Heart right ventricle (tissue), 16 donors: ENCODE results near the gene TMC5. TPM values are rescaled to one million over a fixed set of nuclear protein-coding genes. Genes with fewer than 3 reads are reported as not detected.
A peak's percentile ranks its signal among the peaks of the same experiment; 100 is the strongest.

Source experiments
- ATAC-seq, 8 donors: fragments of 200-7000 bp; cut with Tn5 transposase; one replicate each; pipeline ENCODE4 v1.9.1; 2020; ENCODE audit warnings: mild to moderate bottlenecking in 8 of 8, moderate library complexity in 8 of 8, moderate number of reproducible peaks in 1 of 8
- DNase-seq, 2 donors: peaks; one replicate each; pipeline ENCODE4 v3.0.0-alpha.2; 2020
- H3K27ac ChIP-seq, 10 donors: fragments of 200-600 bp; sonication (generic) in 2 of 10; one replicate each; pipeline versions ENCODE4 v1.5.0 to v1.8.0; 2020 to 2022; ENCODE audit warnings: mild to moderate bottlenecking in 3 of 10
- H3K27me3 ChIP-seq, 7 donors: fragments of 200-600 bp; one replicate each; pipeline ENCODE4 v1.8.0; 2021 to 2022; ENCODE audit warnings: mild to moderate bottlenecking in 2 of 7
- H3K36me3 ChIP-seq, 9 donors: fragments of 200-600 bp; sonication (generic) in 1 of 9; one replicate each; pipeline versions ENCODE4 v1.5.0 to v1.8.0; 2020 to 2022; ENCODE audit warnings: mild to moderate bottlenecking in 2 of 9
- H3K4me1 ChIP-seq, 9 donors: fragments of 200-600 bp; sonication (generic) in 1 of 9; one replicate each; pipeline versions ENCODE4 v1.5.0 to v1.8.0; 2020 to 2022; ENCODE audit warnings: mild to moderate bottlenecking in 4 of 9
- H3K4me3 ChIP-seq, 10 donors: fragments of 200-600 bp; sonication (generic) in 2 of 10; one replicate each; pipeline versions ENCODE4 v1.5.0 to v1.8.0; 2020 to 2022; ENCODE audit warnings: mild to moderate bottlenecking in 7 of 10, moderate library complexity in 2 of 10
- H3K9me3 ChIP-seq, 11 donors: fragments of 200-600 bp in 10 of 11; sonication (generic) in 2 of 11; one replicate each; pipeline versions ENCODE4 v1.5.0 to v1.8.0; 2013 to 2022; ENCODE audit warnings: mild to moderate bottlenecking in 2 of 11, control low read depth in 1 of 11, moderate library complexity in 1 of 11
- WGBS, 2 donors: extraction: QIAGEN DNeasy Blood & Tissue Kit; methylation state at CpG; one replicate each; pipeline ENCODE4 v1.1.7; 2013; ENCODE audit warnings: inconsistent platforms in 1 of 2; 5-methylcytosine and 5-hydroxymethylcytosine counted together
- intact Hi-C, 10 donors: fragments of 100-400 bp; cut with DNase I; formaldehyde crosslinking; loops; one replicate each; pipeline versions ENCODE4 v1.11.1 to v1.14.2; 2022
- polyA plus RNA-seq, 2 donors: library from polyadenylated mRNA; stranded (reverse); fragments of 200-250 nt; gene quantifications; one replicate each; pipeline ENCODE4 v1.2.3, GENCODE V29; 2013
- total RNA-seq, 10 donors: library from RNA; stranded (reverse); fragmentation: NEBNext Ultra II Directional in 3 of 10; extraction: Animal tissue kit (Norgen Biotek cat#: 25700) in 3 of 10; gene quantifications; one replicate each; pipeline versions ENCODE4 v1.2.1 to v1.2.4, GENCODE V29; 2021 to 2023
- TF ChIP-seq, protein P1 (sequence below), 9 donors: fragments of 200-600 bp; sonication (generic) in 2 of 9; IDR thresholded peaks; one replicate each; pipeline versions ENCODE4 v1.5.0 to v1.8.0; 2021 to 2022; ENCODE audit warnings: antibody characterized with exemption in 9 of 9, mild to moderate bottlenecking in 5 of 9, moderate library complexity in 1 of 9
- donor health status: Arrhythmogenic right ventricular cardiomyopathy.
- donor health status: ischemic (EF 13 %, LVEDD 7.1; RV severe dilation, severe dysfunction).
- donor health status: healthy with polysubstance abuse.
- donor health status: DM: no; HTN: yes; CAD: no.
- donor health status: DM: no; HTN: no; CAD: no.
- donor health status: ischemic (EF 25% LVEDD 6.9; RV normal size, moderate dysfunction).
- donor health status: ischemic (EF 25% LVEDD 5.7; RV mildly dilated, moderate dysfunction).
- donor health status: healthy.
- donor health status: DM: yes; HTN: yes; CAD: no.
- donor health status: Ischemic cardiomyopathy.
- donor health status: ischemic (EF 35%, LVEDD 5.7; RV mildly dilated, moderate dysfunction).
- donor health status: nonischemic (EF 11% LVEDD 7.7; RV severe dilation, severe dysfunction).
- donor health status: DM: yes; HTN: yes; CAD: no.
- donor health status: PGD.
- donor health status: ischemic (EF 29% LVEDD 5.4; RV normal size, mild dysfunction).
- donor health status: nonischemic (EF 23%, LVEDD 6.1; RV moderate dilation, normal function).

TMC5 gene
- total and polyA plus RNA-seq, 12 donors: under 0.01 to 0.13 (median 0.10) TPM; not detected in 8

DNA sequence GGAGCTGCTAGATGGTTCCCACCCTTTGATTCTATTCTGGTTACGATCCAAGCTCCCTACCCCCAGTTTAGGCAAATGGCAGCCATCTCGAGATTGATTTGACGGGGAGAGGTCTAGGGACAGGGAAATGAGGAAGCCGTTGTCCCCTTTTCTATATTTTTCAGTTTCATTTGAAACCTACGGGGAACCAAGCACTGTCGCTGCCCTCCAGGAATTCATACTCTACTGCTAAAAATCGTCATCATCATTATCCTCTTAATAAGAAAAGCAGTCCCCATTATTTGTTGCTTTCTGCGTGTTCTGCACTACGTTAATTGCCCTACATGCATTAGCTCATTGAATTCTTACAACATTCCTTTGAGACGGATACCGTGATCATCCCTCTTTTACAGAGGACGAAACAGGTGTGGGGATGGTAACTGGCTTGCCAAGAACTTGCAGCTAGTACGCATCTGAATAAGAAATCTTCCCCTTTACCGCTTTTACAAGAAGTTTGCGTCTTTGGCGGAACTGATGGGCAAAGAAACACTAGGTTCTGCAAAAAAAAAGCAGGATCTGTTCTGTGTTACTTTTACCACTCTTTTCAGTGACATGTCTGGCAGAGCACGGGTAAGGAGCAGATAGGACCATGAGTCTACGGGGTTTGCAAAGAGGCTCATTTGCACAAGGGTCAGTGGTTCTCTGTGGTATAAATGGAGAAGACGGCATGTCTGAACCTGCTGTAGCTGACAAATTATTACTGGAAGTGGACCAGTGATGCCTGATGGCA is 107.1 kb downstream of the TMC5 start:
- Histone ChIP-seq H3K4me3 (peak overlapping the region; percentile 65 to 100 (median 92)), H3K9me3 (no peaks in the 10 kb centered on the region), H3K4me1 (peaks cover 0 to 41% (median 23%) of the 10 kb centered on the region in 9 donors), H3K27ac (peak overlapping the region in 8 of 10 donors; percentile 17 to 84 (median 52)), H3K36me3 (peaks cover 0 to 27% (median 8%) of the 10 kb centered on the region in 9 donors), H3K27me3 (no peaks in the 10 kb centered on the region)
- DNase-seq: no peak
- ATAC-seq: no peak
- TF ChIP-seq, protein P1, sequence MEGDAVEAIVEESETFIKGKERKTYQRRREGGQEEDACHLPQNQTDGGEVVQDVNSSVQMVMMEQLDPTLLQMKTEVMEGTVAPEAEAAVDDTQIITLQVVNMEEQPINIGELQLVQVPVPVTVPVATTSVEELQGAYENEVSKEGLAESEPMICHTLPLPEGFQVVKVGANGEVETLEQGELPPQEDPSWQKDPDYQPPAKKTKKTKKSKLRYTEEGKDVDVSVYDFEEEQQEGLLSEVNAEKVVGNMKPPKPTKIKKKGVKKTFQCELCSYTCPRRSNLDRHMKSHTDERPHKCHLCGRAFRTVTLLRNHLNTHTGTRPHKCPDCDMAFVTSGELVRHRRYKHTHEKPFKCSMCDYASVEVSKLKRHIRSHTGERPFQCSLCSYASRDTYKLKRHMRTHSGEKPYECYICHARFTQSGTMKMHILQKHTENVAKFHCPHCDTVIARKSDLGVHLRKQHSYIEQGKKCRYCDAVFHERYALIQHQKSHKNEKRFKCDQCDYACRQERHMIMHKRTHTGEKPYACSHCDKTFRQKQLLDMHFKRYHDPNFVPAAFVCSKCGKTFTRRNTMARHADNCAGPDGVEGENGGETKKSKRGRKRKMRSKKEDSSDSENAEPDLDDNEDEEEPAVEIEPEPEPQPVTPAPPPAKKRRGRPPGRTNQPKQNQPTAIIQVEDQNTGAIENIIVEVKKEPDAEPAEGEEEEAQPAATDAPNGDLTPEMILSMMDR (IDR thresholded peaks at IDR 0.05): no peak
- intact Hi-C loops: no loop called here
- 12 to 18% methylated on average over 19 of the region's 19 CpGs for WGBS, 2 donors

DNA sequence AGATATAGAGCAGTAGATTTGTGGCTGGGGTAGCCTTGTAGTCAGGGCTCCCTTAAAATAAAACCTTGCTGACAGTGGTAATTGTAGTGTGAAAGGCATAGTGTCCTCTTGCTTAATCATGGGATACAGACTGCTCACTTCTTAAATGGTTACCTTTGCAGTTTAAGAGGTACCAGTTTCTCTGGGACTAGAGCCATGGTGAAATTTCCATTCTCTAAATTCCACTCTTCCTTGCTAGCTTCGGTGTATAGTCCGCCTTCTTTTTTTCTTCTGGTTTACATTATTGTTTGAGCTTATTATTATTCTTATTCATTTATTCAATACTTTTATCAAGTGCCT is 107.7 kb downstream of the TMC5 start:
- H3K36me3 ChIP-seq: peaks cover 0 to 31% (median 8%) of the 10 kb centered on the region in 9 donors
- no peaks in the 10 kb centered on the region for H3K9me3 ChIP-seq
- ATAC-seq (no peak), DNase-seq (no peak)
- TF ChIP-seq, protein P1 (IDR thresholded peaks at IDR 0.05): no peak
- intact Hi-C loops: no loop called here
- peaks cover 0 to 37% (median 19%) of the 10 kb centered on the region in 9 donors for H3K4me1 ChIP-seq
- peak overlapping the region in 5 of 10 donors; percentile 76 to 97 (median 96) for H3K4me3 ChIP-seq
- H3K27me3 ChIP-seq: no peaks in the 10 kb centered on the region
- peak overlapping the region in 1 of 10 donors; percentile 84 for H3K27ac ChIP-seq
- WGBS, 2 donors: 85 to 87% methylated on average over 2 of the region's 2 CpGs

DNA sequence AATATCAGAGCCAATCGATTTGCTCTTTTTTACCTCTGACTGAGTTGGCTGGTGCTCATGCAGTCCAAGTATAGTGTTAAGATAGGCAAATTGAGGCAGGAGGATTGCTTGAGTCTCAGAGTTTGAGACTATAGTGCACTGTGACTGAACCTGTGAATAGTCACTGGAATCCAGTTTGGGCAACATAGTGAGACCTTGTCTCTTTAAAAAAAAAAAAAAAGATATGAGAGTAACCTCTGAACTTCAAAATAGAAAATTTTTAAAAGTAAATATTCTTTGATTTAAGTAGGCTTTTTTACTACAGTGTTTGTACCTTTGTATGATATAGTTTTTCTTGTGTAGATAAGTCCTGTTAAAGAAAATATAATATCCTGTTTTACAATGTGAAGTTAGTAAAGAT is 109.5 kb downstream of the TMC5 start:
- DNase-seq (no peak), ATAC-seq (no peak)
- Histone ChIP-seq H3K4me1 (peaks cover 0 to 27% (median 9%) of the 10 kb centered on the region in 9 donors), H3K9me3 (no peaks in the 10 kb centered on the region), H3K36me3 (peaks cover 0 to 47% (median 8%) of the 10 kb centered on the region in 9 donors), H3K27ac (no peak overlapping the region), H3K4me3 (no peak overlapping the region), H3K27me3 (no peaks in the 10 kb centered on the region)
- TF ChIP-seq, protein P1 (IDR thresholded peaks at IDR 0.05): no peak
- intact Hi-C loops: no loop called here
- WGBS, 2 donors: 98% methylated on average over 1 of the region's 1 CpG

DNA sequence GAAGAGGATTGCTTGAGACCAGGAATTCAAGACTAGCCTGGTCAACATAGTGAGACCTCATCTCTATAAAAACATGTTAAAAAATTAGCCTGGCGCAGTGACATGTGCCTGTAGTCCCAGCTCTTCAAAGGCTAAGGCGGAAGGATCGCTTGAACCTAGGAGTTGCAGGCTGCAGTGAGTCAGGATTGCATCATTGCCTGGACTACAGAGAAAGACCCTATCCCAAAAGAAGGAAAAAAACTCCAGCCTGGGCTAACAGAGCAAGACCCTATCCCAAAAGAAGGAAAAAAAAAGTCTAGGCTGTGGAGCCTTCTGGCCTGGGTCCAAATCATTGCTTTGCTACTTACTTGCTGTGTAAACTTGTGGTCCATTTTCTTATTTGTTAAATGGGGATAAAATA is 111.0 kb downstream of the TMC5 start:
- H3K36me3 ChIP-seq: peaks cover 0 to 62% (median 17%) of the 10 kb centered on the region in 9 donors
- no peak for DNase-seq
- 97 to 99% methylated on average over 3 of the region's 3 CpGs for WGBS, 2 donors

More for the DNA sequence above, 111.0 kb downstream of the TMC5 start:
- no peaks in the 10 kb centered on the region for H3K9me3 ChIP-seq
- H3K27me3 ChIP-seq: no peaks in the 10 kb centered on the region
- TF ChIP-seq, protein P1 (IDR thresholded peaks at IDR 0.05): no peak
- no peak overlapping the region for H3K27ac ChIP-seq
- no peak for ATAC-seq
- H3K4me3 ChIP-seq: no peak overlapping the region
- peaks cover 0 to 16% (median 8%) of the 10 kb centered on the region in 9 donors for H3K4me1 ChIP-seq
- intact Hi-C loops: no loop called here
